ENCODE measurements around the gene MTMR8.

Gene MTMR8

DNA sequence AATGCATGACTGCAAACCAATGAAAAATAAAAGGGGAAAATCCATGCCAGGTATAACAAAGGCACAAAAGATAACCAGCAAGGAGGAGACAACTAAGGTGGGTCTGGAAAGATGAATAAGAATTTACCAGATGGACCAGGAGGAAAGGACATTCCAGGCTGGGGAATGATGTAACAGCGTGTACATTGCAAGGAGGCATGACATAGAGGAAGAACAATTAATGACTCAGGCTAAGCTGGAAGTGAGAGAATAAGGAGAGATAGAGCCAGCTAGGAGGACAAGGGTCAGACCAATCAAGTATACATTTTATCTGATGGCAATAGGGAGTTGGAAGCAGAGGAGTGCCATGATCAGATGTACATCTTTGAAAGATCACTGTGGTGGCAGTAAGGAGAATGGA, 57.0 kb downstream of the MTMR8 start:
- Mint-ChIP-seq H3K27me3 (ENCODE audit: low read depth, poor library complexity) (no peaks in the 10 kb centered on the region), H3K4me3 (no peak overlapping the region), H3K4me1 (no peaks in the 10 kb centered on the region), H3K27ac (no peak overlapping the region), H3K36me3 (ENCODE audit: low read depth) (no peaks in the 10 kb centered on the region), H3K9me3 (peaks cover 5% of the 10 kb centered on the region)
- TF ChIP-seq, protein P1, sequence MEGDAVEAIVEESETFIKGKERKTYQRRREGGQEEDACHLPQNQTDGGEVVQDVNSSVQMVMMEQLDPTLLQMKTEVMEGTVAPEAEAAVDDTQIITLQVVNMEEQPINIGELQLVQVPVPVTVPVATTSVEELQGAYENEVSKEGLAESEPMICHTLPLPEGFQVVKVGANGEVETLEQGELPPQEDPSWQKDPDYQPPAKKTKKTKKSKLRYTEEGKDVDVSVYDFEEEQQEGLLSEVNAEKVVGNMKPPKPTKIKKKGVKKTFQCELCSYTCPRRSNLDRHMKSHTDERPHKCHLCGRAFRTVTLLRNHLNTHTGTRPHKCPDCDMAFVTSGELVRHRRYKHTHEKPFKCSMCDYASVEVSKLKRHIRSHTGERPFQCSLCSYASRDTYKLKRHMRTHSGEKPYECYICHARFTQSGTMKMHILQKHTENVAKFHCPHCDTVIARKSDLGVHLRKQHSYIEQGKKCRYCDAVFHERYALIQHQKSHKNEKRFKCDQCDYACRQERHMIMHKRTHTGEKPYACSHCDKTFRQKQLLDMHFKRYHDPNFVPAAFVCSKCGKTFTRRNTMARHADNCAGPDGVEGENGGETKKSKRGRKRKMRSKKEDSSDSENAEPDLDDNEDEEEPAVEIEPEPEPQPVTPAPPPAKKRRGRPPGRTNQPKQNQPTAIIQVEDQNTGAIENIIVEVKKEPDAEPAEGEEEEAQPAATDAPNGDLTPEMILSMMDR (IDR thresholded peaks at IDR 0.05) = no peak
- DNase-seq = no peak

DNA sequence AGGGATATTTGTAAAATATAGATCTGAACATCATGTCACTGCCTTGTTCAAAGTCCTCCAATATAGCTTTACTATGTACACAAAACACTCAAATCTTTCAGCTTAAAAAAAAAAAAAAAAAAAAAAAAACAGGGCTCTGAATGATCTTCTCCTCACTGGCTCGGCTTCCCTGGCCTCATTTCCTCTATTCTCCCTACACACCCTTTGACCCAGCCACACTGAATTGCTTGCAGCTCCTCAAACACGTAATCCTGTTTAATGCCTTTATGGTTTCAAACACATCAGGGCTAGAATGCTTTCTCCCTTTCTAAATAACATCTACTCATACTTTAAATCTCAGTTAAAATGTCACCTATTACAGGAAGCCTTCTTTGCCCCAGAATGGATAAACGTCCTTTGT, 60.8 kb downstream of the MTMR8 start:
- no peak for DNase-seq
- Mint-ChIP-seq H3K4me1 (no peaks in the 10 kb centered on the region), H3K27ac (no peak overlapping the region), H3K4me3 (no peak overlapping the region), H3K9me3 (peaks cover 5% of the 10 kb centered on the region), H3K27me3 (ENCODE audit: low read depth, poor library complexity) (no peaks in the 10 kb centered on the region), H3K36me3 (ENCODE audit: low read depth) (no peaks in the 10 kb centered on the region)
- TF ChIP-seq, protein P1 (IDR thresholded peaks at IDR 0.05) = no peak

DNA sequence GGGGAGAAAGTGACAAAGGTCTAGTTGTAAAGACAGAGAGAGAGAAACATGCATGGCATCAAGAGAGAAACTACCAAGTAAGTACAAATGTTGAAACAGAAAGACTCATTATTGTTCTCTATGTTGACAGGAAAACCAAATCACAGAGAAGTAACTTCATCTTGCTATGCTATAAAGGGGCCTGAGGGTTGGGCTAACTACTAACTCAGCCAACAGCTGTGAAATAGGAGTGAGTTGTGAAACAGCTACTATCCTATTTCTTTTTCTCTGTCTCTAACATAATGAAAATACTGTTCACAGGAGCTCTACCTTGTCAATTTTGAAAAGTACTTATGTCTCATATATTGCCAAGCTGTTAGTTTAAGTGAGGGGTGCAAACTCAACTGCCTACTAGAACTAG, 65.0 kb downstream of the MTMR8 start:
- no peaks in the 10 kb centered on the region for H3K4me1 Mint-ChIP-seq
- H3K27me3 Mint-ChIP-seq (ENCODE audit: low read depth, poor library complexity) = no peaks in the 10 kb centered on the region
- TF ChIP-seq, protein P1 (IDR thresholded peaks at IDR 0.05) = no peak
- H3K27ac Mint-ChIP-seq = no peak overlapping the region
- no peak overlapping the region for H3K4me3 Mint-ChIP-seq
- H3K9me3 Mint-ChIP-seq = peaks cover 15% of the 10 kb centered on the region
- no peak for DNase-seq
- H3K36me3 Mint-ChIP-seq (ENCODE audit: low read depth) = no peaks in the 10 kb centered on the region

DNA sequence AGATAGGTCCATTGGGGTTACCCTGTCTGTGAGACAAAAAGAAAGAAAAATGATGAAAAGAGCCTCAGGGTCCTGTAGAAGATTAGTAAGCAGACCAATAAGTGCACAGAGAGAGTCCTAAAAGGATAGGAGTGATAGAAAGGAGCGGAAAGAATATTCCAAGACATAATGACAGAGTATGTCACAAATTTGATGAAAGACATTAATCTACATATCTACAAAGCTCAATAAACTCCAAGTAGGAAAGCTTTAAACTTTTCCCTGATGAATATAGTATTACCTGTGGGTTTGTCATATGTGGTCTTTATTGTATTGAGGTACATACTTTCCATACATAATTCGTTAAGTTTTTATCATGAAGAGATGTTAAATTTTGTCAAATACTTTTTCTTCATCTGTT, 73.7 kb downstream of the MTMR8 start:
- peaks cover 6% of the 10 kb centered on the region for H3K27me3 Mint-ChIP-seq (ENCODE audit: low read depth, poor library complexity)
- no peaks in the 10 kb centered on the region for H3K4me1 Mint-ChIP-seq
- peaks cover 41% of the 10 kb centered on the region for H3K36me3 Mint-ChIP-seq (ENCODE audit: low read depth)
- H3K9me3 Mint-ChIP-seq = peaks cover 88% of the 10 kb centered on the region
- no peak overlapping the region for H3K4me3 Mint-ChIP-seq
- TF ChIP-seq, protein P1 (IDR thresholded peaks at IDR 0.05) = no peak
- no peak overlapping the region for H3K27ac Mint-ChIP-seq
- DNase-seq = no peak

DNA sequence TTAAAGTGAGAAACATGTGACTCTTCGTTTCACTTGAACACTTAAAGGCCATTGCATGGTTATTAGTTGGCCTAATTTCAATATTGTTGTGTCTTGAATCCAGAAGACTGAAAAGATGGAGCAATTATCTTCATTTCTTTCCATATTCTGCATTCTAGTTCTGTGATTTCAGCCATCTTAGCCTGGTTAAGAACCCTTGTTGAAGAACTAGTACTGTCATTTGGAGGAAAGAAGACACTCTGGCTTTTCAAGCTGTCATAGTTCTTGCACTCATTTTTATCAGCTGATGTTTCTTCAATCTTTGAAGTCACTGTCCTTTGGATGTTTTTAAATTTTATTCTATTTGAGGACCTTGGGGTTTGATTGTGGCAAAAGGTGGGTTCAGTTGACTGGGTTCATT, 81.6 kb downstream of the MTMR8 start:
- no peak overlapping the region for H3K4me3 Mint-ChIP-seq
- no peaks in the 10 kb centered on the region for H3K4me1 Mint-ChIP-seq
- TF ChIP-seq, protein P1 (IDR thresholded peaks at IDR 0.05) = no peak
- DNase-seq = no peak
- peaks cover 71% of the 10 kb centered on the region for H3K9me3 Mint-ChIP-seq
- no peaks in the 10 kb centered on the region for H3K36me3 Mint-ChIP-seq (ENCODE audit: low read depth)
- peaks cover 3% of the 10 kb centered on the region for H3K27me3 Mint-ChIP-seq (ENCODE audit: low read depth, poor library complexity)
- no peak overlapping the region for H3K27ac Mint-ChIP-seq

DNA sequence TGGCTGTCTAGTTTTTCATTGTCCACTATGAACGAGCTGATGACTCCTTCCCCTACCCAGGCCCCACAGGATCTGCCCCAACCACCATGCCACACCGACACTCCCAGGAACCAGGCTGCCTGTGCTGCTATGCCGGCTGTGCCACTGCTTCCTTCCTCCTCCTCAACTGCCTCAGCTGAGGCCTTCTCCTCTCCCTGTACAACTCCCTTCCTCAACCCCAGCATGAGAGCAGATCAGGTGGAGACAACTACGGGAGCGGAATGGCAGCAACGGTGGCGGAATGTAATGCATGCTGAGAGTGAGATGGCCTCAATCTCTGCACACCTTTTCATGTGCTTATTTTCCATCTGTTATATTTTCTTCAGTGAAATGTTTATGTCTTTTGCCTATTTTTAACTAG, 88.5 kb downstream of the MTMR8 start:
- TF ChIP-seq, protein P1 (IDR thresholded peaks at IDR 0.05) = no peak
- Mint-ChIP-seq H3K27me3 (ENCODE audit: low read depth, poor library complexity) (no peaks in the 10 kb centered on the region), H3K27ac (no peak overlapping the region), H3K4me1 (no peaks in the 10 kb centered on the region), H3K4me3 (no peak overlapping the region), H3K9me3 (peaks cover 40% of the 10 kb centered on the region), H3K36me3 (ENCODE audit: low read depth) (peaks cover 6% of the 10 kb centered on the region)
- DNase-seq = no peak

All from nephron progenitor cell (in vitro differentiated cells).